22Rv1 (cell line): Measurements from ENCODE around the gene ODAD2.

ENCODE experiments used
- ZFX ChIP-seq: fragments of 450-650 bp; IDR thresholded peaks from 2 replicates; pipeline ENCODE4 v1.6.1; 2017; ENCODE audit warnings: antibody characterized with exemption, borderline replicate concordance
- TF ChIP-seq, protein P1 (sequence below): fragments of 450-650 bp; IDR thresholded peaks from 2 replicates; pipeline ENCODE4 v1.5.1; 2017; ENCODE audit warnings: mild to moderate bottlenecking

DNA sequence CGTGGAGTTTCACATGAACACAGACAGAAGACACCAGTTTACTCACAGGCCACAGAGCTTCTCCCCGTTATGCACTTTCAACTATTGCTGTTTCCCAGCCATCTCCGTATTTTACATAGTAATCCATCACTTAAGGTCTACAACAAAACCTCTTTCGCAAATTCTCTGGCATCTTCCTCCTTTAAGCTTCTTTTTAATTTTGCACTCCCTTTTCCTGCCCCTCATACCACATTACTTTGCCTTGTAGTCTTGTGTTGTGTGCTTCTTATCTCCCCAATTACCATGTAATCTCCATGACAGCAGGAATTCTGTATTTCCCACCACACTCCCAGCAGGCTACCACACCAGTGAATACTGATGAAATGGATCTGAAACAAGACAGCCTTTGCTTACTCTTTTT lies 87.3 kb downstream of the ODAD2 start:
- TF ChIP-seq, protein P1, sequence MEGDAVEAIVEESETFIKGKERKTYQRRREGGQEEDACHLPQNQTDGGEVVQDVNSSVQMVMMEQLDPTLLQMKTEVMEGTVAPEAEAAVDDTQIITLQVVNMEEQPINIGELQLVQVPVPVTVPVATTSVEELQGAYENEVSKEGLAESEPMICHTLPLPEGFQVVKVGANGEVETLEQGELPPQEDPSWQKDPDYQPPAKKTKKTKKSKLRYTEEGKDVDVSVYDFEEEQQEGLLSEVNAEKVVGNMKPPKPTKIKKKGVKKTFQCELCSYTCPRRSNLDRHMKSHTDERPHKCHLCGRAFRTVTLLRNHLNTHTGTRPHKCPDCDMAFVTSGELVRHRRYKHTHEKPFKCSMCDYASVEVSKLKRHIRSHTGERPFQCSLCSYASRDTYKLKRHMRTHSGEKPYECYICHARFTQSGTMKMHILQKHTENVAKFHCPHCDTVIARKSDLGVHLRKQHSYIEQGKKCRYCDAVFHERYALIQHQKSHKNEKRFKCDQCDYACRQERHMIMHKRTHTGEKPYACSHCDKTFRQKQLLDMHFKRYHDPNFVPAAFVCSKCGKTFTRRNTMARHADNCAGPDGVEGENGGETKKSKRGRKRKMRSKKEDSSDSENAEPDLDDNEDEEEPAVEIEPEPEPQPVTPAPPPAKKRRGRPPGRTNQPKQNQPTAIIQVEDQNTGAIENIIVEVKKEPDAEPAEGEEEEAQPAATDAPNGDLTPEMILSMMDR: no peak
- TF ChIP-seq ZFX: no peak
